Thyroid gland (tissue), 4 donors: ENCODE data around the gene TRIM65.

Experiments used
- CTCF ChIP-seq, 6 experiments: fragments of 200-600 bp in 3 of 6; fragments of 450-650 bp in 3 of 6; sonication (generic) in 3 of 6; IDR thresholded peaks; one replicate each; pipeline ENCODE4 v1.5.1; 2016 to 2019; ENCODE audit warnings: antibody characterized with exemption in 6 of 6, mild to moderate bottlenecking in 2 of 6, inconsistent platforms in 1 of 6, moderate library complexity in 1 of 6
- POLR2A ChIP-seq, 2 donors: fragments of 450-650 bp; IDR thresholded peaks; one replicate each; pipeline ENCODE4 v1.6.1; 2017; ENCODE audit warnings: antibody characterized with exemption in 2 of 2, mild to moderate bottlenecking in 2 of 2, moderate library complexity in 1 of 2

- TF ChIP-seq CTCF (IDR thresholded peaks at IDR 0.05) (no peak), POLR2A (IDR thresholded peaks at IDR 0.05) (no peak)
Measured at GRCh38 chr17:75846692-75847613, 49.8 kb downstream of the TRIM65 start.
